Measurements from ENCODE around the gene SLC27A5. TPM values are rescaled to one million over a fixed set of nuclear protein-coding genes. Genes with fewer than 3 reads are reported as not detected.

SLC27A5 gene
- total and polyA plus RNA-seq, 2 experiments from 2014 or later, result 16.2 to 35.5 TPM

- peak; percentile 46; the same call in 1 of the 2 replicates for TF ChIP-seq ETS1 (IDR thresholded peaks at IDR 0.05)
- no peak for TF ChIP-seq ZNF462 (CRISPR knock-in tag; IDR thresholded peaks at IDR 0.05)
- TF ChIP-seq JUNB (IDR thresholded peaks at IDR 0.05; ENCODE audit: unreplicated experiment), result no peak
- TF ChIP-seq ZNF331 (CRISPR knock-in tag; IDR thresholded peaks at IDR 0.05; ENCODE audit: low read depth), result no peak
- no peak for TF ChIP-seq NANOG (IDR thresholded peaks at IDR 0.05; ENCODE audit: borderline replicate concordance)
- TF ChIP-seq POLR2AphosphoS5 (IDR thresholded peaks at IDR 0.05; ENCODE audit: low read depth), result peak; percentile 93
- no peak for TF ChIP-seq REST (IDR thresholded peaks at IDR 0.05; ENCODE audit: unreplicated experiment)
- TF ChIP-seq STAT1 (IDR thresholded peaks at IDR 0.05; ENCODE audit: unreplicated experiment), result no peak
- TF ChIP-seq CREB1 (CRISPR knock-in tag; IDR thresholded peaks at IDR 0.05; ENCODE audit: low read depth), result peak; percentile 98
- TF ChIP-seq CTCF (conservative IDR thresholded peaks at IDR 0.05; ENCODE audit: low read depth in 2 of 2), result no peak
- peak within 1 kb of the TSS; percentile 99 for H3K4me3 ChIP-seq
- Mint-ChIP-seq H3K4me1 (peaks cover 22% of the 10 kb centered on the region), H3K27me3 (ENCODE audit: insufficient read depth, low read depth, poor library complexity) (peaks cover 45% of the 10 kb centered on the region), H3K36me3 (ENCODE audit: low read depth) (peaks cover 44% of the 10 kb centered on the region), H3K9me3 (peaks cover 5% of the 10 kb centered on the region; the same call in 2 of the 3 replicates), H3K27ac (peak within 1 kb of the TSS; percentile 100), H3K4me3 (peak within 1 kb of the TSS; percentile 99)
- peak within 1 kb of the TSS; percentile 98 for H3K4me2 ChIP-seq
- DNase-seq (ENCODE audit: low spot score) (peak; percentile 98), ATAC-seq (peak; percentile 95)
- H4K20me1 ChIP-seq (replicated peaks; ENCODE audit: insufficient read depth), result peaks cover 37% of the 10 kb centered on the region
- peaks cover 24% of the 10 kb centered on the region for H3K36me3 ChIP-seq (ENCODE audit: insufficient read depth)
- peaks cover 37% of the 10 kb centered on the region for H3K79me2 ChIP-seq (replicated peaks; ENCODE audit: insufficient read depth)
- peaks cover 43% of the 10 kb centered on the region for H3F3A ChIP-seq (replicated peaks; ENCODE audit: low read depth)
- no peaks in the 10 kb centered on the region for H3K9me2 ChIP-seq (ENCODE audit: insufficient read depth)
- peak within 1 kb of the TSS; percentile 96 for H3K27ac ChIP-seq (ENCODE audit: low read depth)
- peaks cover 15% of the 10 kb centered on the region; the same call in 1 of the 2 replicates for H3K27me3 ChIP-seq (ENCODE audit: insufficient read depth)
- H2AFZ ChIP-seq, result no peak within 1 kb of the TSS
- H3K4me1 ChIP-seq (ENCODE audit: insufficient read depth), result peaks cover 8% of the 10 kb centered on the region; the same call in 1 of the 2 replicates
Observed at GRCh38 chr19:58543826-58544590, 32.2 kb upstream of the SLC27A5 start, which contains the start of gene TRIM28. Gene TRIM28 (plus strand): TSS chr19:58544064. CDS start chr19:58544758, 694 bp downstream.

Measured in GM23338 (cell line).